PC-9 (cell line): ENCODE measurements around the gene RHOF. TPM values are rescaled to one million over a fixed set of nuclear protein-coding genes. Genes with fewer than 3 reads are reported as not detected.

ENCODE experiments used
- BruUV-seq: library from RNA; stranded (reverse); fragments of 400-500 nt; replicated peaks from 2 replicates; lab custom pipeline; 2021; lab: Mats Ljungman, UMichigan
- CTCF ChIA-PET: fragments of 300-600 bp; sonication (Branson Sonifier 250); formaldehyde crosslinking; loops from one replicate; lab custom pipeline; 2022; ENCODE audit warnings: antibody characterized with exemption; lab: Charles Lee
- POLR2A ChIA-PET: fragments of 300-600 bp; sonication (Branson Sonifier 250); formaldehyde crosslinking; loops from one replicate; lab custom pipeline; 2022; ENCODE audit warnings: antibody characterized with exemption; ENCODE audit not compliant: unreplicated experiment; lab: Charles Lee
- DNase-seq, 2 experiments: peaks; one replicate each; pipeline versions ENCODE4 v3.0.0 to v3.0.0-alpha.2; 2015 to 2022; ENCODE audit warnings: mixed read lengths in 1 of 2
- H2AFZ ChIP-seq: fragments of 200-600 bp; sonication (generic); 2 replicates; pipeline ENCODE4 v1.8.1; 2017; ENCODE audit warnings: antibody characterized with exemption
- H3F3A ChIP-seq: fragments of 200-600 bp; sonication (generic); 2 replicates; pipeline ENCODE4 v1.8.1; 2017; ENCODE audit warnings: antibody characterized with exemption, mild to moderate bottlenecking, low read depth; ENCODE audit not compliant: insufficient read depth
- H3K27ac ChIP-seq: fragments of 200-600 bp; sonication (generic); 2 replicates; pipeline ENCODE4 v1.6.1; 2016; ENCODE audit warnings: mixed run types
- H3K27me3 ChIP-seq: fragments of 200-600 bp; sonication (generic); 2 replicates; pipeline ENCODE4 v1.6.1; 2016; ENCODE audit warnings: low read depth, mixed run types; ENCODE audit not compliant: insufficient read depth
- H3K36me3 ChIP-seq: fragments of 200-600 bp; sonication (generic); 2 replicates; pipeline ENCODE4 v1.6.1; 2016; ENCODE audit warnings: low read depth, mixed run types
- H3K4me1 ChIP-seq: fragments of 200-600 bp; sonication (generic); replicated peaks from 2 replicates; pipeline ENCODE4 v1.6.1; 2016; ENCODE audit warnings: mixed run types; ENCODE audit not compliant: insufficient read depth
- H3K4me2 ChIP-seq: fragments of 200-600 bp; sonication (generic); 2 replicates; pipeline ENCODE4 v1.6.1; 2017; ENCODE audit warnings: mixed run types
- H3K4me3 ChIP-seq: fragments of 200-600 bp; sonication (generic); 2 replicates; pipeline ENCODE4 v1.6.1; 2016; ENCODE audit warnings: mixed run types
- H3K79me2 ChIP-seq: fragments of 200-600 bp; sonication (generic); 2 replicates; pipeline ENCODE4 v1.6.1; 2017; ENCODE audit warnings: low read depth, mixed run types
- H3K9me2 ChIP-seq: fragments of 200-600 bp; sonication (generic); 2 replicates; pipeline ENCODE4 v1.8.1; 2017; ENCODE audit warnings: mild to moderate bottlenecking; ENCODE audit not compliant: insufficient read depth
- H3K9me3 ChIP-seq: fragments of 200-600 bp; sonication (generic); 2 replicates; pipeline ENCODE4 v1.8.1; 2016; ENCODE audit warnings: low read depth; ENCODE audit not compliant: insufficient read depth
- H4K20me1 ChIP-seq: fragments of 200-600 bp; sonication (generic); 2 replicates; pipeline ENCODE4 v1.8.1; 2017; ENCODE audit not compliant: insufficient read depth
- EZH2 ChIP-seq: fragments of 200-600 bp; sonication (generic); IDR thresholded peaks from 2 replicates; pipeline ENCODE4 v1.8.0; 2017; ENCODE audit warnings: antibody characterized with exemption, low read depth
- intact Hi-C: fragments of 100-400 bp; cut with micrococcal nuclease; formaldehyde crosslinking; loops from one replicate; pipeline ENCODE4 v1.10.0; 2022; ENCODE audit not compliant: unreplicated experiment
- total RNA-seq: library from RNA; stranded (reverse); gene quantifications from 2 replicates; pipeline ENCODE4 v1.2.3, GENCODE V29; 2021
- TF ChIP-seq, protein P1 (sequence below): fragments of 200-600 bp; sonication (generic); conservative IDR thresholded peaks from 2 replicates; pipeline ENCODE4 v1.6.1; 2017; ENCODE audit warnings: mixed run types, antibody characterized with exemption, mild to moderate bottlenecking, moderate library complexity

The RHOF gene
- total RNA-seq, 1 experiment from 2014 or later = 179 TPM

DNA sequence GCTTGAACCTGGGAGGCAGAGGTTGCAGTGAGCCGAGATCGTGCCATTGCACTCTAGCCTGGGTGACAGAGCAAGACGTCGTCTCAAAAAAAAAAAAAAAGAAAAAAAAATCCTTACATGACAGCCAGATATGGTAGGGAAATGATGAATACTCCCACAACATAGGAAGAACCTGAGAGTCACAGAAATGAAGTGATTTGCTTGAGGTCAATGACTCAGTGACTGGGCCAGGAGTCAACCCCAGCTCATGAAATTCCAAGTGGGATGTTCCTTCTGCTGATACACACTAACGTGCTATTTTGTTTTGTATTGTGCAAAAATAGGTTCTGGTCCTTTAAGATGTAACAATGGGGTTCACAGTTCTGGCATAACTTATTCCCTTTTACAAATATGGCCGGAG is 9.0 kb downstream of the RHOF start:
- DNase-seq = peak in 1 of 2 experiments; percentile 94
- H3K4me1 ChIP-seq = peaks cover 69% of the 10 kb centered on the region
- ChIA-PET CTCF (interaction anchor here (0.6 to 1.0 kb wide), 3 partner anchors 10 to 440 kb away, joined by 3 to 6 read pairs (median 5); no protein-coding TSS in a partner anchor), POLR2A (interaction anchor here (0.7 kb wide), 1 partner anchor 19 kb away, joined by 5 read pairs; no protein-coding TSS in a partner anchor)
- peaks cover 26% of the 10 kb centered on the region for H4K20me1 ChIP-seq
- H3K27ac ChIP-seq = peak overlapping the region; percentile 100
- no peaks in the 10 kb centered on the region for H3K9me3 ChIP-seq
- peaks cover 26% of the 10 kb centered on the region for H3K36me3 ChIP-seq
- H3K27me3 ChIP-seq = no peaks in the 10 kb centered on the region
- peak overlapping the region; percentile 48; the same call in 1 of the 2 replicates for H3K4me3 ChIP-seq
- peaks cover 88% of the 10 kb centered on the region for H3F3A ChIP-seq
- H2AFZ ChIP-seq = no peak overlapping the region
- TF ChIP-seq, protein P1, sequence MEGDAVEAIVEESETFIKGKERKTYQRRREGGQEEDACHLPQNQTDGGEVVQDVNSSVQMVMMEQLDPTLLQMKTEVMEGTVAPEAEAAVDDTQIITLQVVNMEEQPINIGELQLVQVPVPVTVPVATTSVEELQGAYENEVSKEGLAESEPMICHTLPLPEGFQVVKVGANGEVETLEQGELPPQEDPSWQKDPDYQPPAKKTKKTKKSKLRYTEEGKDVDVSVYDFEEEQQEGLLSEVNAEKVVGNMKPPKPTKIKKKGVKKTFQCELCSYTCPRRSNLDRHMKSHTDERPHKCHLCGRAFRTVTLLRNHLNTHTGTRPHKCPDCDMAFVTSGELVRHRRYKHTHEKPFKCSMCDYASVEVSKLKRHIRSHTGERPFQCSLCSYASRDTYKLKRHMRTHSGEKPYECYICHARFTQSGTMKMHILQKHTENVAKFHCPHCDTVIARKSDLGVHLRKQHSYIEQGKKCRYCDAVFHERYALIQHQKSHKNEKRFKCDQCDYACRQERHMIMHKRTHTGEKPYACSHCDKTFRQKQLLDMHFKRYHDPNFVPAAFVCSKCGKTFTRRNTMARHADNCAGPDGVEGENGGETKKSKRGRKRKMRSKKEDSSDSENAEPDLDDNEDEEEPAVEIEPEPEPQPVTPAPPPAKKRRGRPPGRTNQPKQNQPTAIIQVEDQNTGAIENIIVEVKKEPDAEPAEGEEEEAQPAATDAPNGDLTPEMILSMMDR = no peak
- no peak for TF ChIP-seq EZH2
- H3K79me2 ChIP-seq = peaks cover 87% of the 10 kb centered on the region
- H3K4me2 ChIP-seq = peak overlapping the region; percentile 80
- H3K9me2 ChIP-seq = no peaks in the 10 kb centered on the region
- BruUV-seq = no TSS peak
- intact Hi-C loops = no loop called here

- Histone ChIP-seq H3K36me3 (peaks cover 26% of the 10 kb centered on the region), H3K9me3 (no peaks in the 10 kb centered on the region), H4K20me1 (peaks cover 26% of the 10 kb centered on the region), H3K27ac (peak overlapping the region; percentile 100), H3K9me2 (no peaks in the 10 kb centered on the region), H3K4me2 (peak overlapping the region; percentile 80), H3K79me2 (peaks cover 80% of the 10 kb centered on the region), H3F3A (peaks cover 87% of the 10 kb centered on the region), H2AFZ (no peak overlapping the region), H3K4me1 (peaks cover 62% of the 10 kb centered on the region), H3K27me3 (no peaks in the 10 kb centered on the region), H3K4me3 (peak overlapping the region; percentile 31; the same call in 1 of the 2 replicates)
- POLR2A ChIA-PET = no interaction called here
- CTCF ChIA-PET = interaction anchor here (0.6 kb wide), 1 partner anchor 273 kb away, joined by 6 read pairs; no protein-coding TSS in a partner anchor
- no TSS peak for BruUV-seq
- TF ChIP-seq, protein P1 = no peak
- TF ChIP-seq EZH2 = no peak
- intact Hi-C loops = no loop called here
- peak in 1 of 2 experiments; percentile 59 for DNase-seq
Measured at GRCh38 chr12:121783766-121784165, 9.7 kb downstream of the RHOF start.

GRCh38 chr12:121781998-121782979 is 11.2 kb downstream of the RHOF start:
- Histone ChIP-seq H3K79me2 (peaks cover 66% of the 10 kb centered on the region), H3K4me2 (peak overlapping the region; percentile 36), H3K27ac (peak overlapping the region; percentile 51), H3K4me1 (peaks cover 48% of the 10 kb centered on the region), H3K9me3 (no peaks in the 10 kb centered on the region), H3F3A (peaks cover 87% of the 10 kb centered on the region), H3K9me2 (no peaks in the 10 kb centered on the region), H3K36me3 (peaks cover 26% of the 10 kb centered on the region), H3K4me3 (no peak overlapping the region), H3K27me3 (no peaks in the 10 kb centered on the region), H4K20me1 (peaks cover 26% of the 10 kb centered on the region), H2AFZ (no peak overlapping the region)
- POLR2A ChIA-PET = no interaction called here
- no peak for DNase-seq
- intact Hi-C loops = no loop called here
- CTCF ChIA-PET = no interaction called here
- TF ChIP-seq, protein P1 = no peak
- no peak for TF ChIP-seq EZH2
- BruUV-seq = no TSS peak
